H1 (cell line): ENCODE measurements around the gene WDR41. TPM values are rescaled to one million over a fixed set of nuclear protein-coding genes. Genes with fewer than 3 reads are reported as not detected.

Experiments
- EGR1 ChIP-seq: IDR thresholded peaks from 2 replicates; pipeline ENCODE4 v1.6.1; 2011; ENCODE audit warnings: low read depth, low read length, borderline replicate concordance
- KDM4A ChIP-seq: IDR thresholded peaks from one replicate; pipeline ENCODE4 v1.7.1; 2012; ENCODE audit warnings: low read depth, mild to moderate bottlenecking, moderate library complexity, low read length, inconsistent platforms; ENCODE audit not compliant: severe bottlenecking
- POU5F1 ChIP-seq: IDR thresholded peaks from 2 replicates; pipeline ENCODE4 v1.6.1; 2011; ENCODE audit warnings: low read depth, mild to moderate bottlenecking, low read length, moderate library complexity
- TAF7 ChIP-seq: optimal IDR thresholded peaks from 2 replicates; pipeline ENCODE3; 2011; ENCODE audit warnings: low read depth, mild to moderate bottlenecking, inconsistent platforms, low read length, moderate library complexity, borderline replicate concordance
- polyA plus RNA-seq, 7 experiments: library from polyadenylated mRNA; depleted of rRNA in 3 of 7; stranded (reverse) in 5 of 7; unstranded in 2 of 7; fragments of >200 nt in 5 of 7; fragments of 200-250 nt in 2 of 7; gene quantifications; 1 replicate in 5 of 7; 2 replicates in 1 of 7; 4 replicates in 1 of 7; pipeline versions ENCODE4 v1.2.1 to v1.2.3, GENCODE V29; 2011 to 2013; ENCODE audit warnings: missing spikeins in 2 of 7, mixed read lengths in 2 of 7
- total RNA-seq: library from RNA; stranded (reverse); fragmentation: NEBNext Ultra II Directional; extraction: Animal tissue kit (Norgen Biotek cat#: 25700); gene quantifications from 2 replicates; pipeline ENCODE4 v1.2.1, GENCODE V29; 2021
- TF ChIP-seq, protein P1 (sequence below): fragments of 300-600 bp; sonication (generic); IDR thresholded peaks from 2 replicates; pipeline ENCODE4 v1.7.1; 2012; ENCODE audit warnings: low read length, moderate library complexity, mild to moderate bottlenecking, inconsistent platforms; ENCODE audit not compliant: insufficient replicate concordance

Gene WDR41
- total and polyA plus RNA-seq, 2 of the 8 experiments (the other 6 are each of a cell fraction or from before 2014, with no cell fraction given) = 16.4 to 44.9 TPM

DNA sequence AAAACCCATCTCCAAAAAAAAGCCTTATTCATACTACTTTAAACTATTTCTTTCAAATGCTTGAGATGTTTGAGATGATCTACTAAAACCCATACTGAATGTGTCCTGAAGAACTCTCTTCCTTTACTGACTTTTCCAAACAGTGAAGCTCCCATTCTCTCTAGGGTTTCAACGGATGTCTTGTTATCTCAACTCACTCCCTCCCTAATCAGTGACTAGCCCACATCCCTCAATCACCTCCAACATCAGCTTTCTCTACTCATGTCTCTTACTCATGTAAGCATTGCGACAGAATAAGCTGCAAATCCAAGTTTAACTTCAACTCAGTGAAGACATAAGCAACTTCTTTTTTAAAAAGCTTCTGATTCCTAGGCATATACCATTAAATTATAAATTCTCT, 42.1 kb downstream of the WDR41 start (continued):
- TF ChIP-seq, protein P1, sequence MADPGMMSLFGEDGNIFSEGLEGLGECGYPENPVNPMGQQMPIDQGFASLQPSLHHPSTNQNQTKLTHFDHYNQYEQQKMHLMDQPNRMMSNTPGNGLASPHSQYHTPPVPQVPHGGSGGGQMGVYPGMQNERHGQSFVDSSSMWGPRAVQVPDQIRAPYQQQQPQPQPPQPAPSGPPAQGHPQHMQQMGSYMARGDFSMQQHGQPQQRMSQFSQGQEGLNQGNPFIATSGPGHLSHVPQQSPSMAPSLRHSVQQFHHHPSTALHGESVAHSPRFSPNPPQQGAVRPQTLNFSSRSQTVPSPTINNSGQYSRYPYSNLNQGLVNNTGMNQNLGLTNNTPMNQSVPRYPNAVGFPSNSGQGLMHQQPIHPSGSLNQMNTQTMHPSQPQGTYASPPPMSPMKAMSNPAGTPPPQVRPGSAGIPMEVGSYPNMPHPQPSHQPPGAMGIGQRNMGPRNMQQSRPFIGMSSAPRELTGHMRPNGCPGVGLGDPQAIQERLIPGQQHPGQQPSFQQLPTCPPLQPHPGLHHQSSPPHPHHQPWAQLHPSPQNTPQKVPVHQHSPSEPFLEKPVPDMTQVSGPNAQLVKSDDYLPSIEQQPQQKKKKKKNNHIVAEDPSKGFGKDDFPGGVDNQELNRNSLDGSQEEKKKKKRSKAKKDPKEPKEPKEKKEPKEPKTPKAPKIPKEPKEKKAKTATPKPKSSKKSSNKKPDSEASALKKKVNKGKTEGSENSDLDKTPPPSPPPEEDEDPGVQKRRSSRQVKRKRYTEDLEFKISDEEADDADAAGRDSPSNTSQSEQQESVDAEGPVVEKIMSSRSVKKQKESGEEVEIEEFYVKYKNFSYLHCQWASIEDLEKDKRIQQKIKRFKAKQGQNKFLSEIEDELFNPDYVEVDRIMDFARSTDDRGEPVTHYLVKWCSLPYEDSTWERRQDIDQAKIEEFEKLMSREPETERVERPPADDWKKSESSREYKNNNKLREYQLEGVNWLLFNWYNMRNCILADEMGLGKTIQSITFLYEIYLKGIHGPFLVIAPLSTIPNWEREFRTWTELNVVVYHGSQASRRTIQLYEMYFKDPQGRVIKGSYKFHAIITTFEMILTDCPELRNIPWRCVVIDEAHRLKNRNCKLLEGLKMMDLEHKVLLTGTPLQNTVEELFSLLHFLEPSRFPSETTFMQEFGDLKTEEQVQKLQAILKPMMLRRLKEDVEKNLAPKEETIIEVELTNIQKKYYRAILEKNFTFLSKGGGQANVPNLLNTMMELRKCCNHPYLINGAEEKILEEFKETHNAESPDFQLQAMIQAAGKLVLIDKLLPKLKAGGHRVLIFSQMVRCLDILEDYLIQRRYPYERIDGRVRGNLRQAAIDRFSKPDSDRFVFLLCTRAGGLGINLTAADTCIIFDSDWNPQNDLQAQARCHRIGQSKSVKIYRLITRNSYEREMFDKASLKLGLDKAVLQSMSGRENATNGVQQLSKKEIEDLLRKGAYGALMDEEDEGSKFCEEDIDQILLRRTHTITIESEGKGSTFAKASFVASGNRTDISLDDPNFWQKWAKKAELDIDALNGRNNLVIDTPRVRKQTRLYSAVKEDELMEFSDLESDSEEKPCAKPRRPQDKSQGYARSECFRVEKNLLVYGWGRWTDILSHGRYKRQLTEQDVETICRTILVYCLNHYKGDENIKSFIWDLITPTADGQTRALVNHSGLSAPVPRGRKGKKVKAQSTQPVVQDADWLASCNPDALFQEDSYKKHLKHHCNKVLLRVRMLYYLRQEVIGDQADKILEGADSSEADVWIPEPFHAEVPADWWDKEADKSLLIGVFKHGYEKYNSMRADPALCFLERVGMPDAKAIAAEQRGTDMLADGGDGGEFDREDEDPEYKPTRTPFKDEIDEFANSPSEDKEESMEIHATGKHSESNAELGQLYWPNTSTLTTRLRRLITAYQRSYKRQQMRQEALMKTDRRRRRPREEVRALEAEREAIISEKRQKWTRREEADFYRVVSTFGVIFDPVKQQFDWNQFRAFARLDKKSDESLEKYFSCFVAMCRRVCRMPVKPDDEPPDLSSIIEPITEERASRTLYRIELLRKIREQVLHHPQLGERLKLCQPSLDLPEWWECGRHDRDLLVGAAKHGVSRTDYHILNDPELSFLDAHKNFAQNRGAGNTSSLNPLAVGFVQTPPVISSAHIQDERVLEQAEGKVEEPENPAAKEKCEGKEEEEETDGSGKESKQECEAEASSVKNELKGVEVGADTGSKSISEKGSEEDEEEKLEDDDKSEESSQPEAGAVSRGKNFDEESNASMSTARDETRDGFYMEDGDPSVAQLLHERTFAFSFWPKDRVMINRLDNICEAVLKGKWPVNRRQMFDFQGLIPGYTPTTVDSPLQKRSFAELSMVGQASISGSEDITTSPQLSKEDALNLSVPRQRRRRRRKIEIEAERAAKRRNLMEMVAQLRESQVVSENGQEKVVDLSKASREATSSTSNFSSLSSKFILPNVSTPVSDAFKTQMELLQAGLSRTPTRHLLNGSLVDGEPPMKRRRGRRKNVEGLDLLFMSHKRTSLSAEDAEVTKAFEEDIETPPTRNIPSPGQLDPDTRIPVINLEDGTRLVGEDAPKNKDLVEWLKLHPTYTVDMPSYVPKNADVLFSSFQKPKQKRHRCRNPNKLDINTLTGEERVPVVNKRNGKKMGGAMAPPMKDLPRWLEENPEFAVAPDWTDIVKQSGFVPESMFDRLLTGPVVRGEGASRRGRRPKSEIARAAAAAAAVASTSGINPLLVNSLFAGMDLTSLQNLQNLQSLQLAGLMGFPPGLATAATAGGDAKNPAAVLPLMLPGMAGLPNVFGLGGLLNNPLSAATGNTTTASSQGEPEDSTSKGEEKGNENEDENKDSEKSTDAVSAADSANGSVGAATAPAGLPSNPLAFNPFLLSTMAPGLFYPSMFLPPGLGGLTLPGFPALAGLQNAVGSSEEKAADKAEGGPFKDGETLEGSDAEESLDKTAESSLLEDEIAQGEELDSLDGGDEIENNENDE = no peak
- TF ChIP-seq POU5F1 (no peak), EGR1 (no peak), TAF7 (no peak), KDM4A (no peak)
